Karpas-422 (cell line): ENCODE measurements around the gene CLECL1. TPM values are rescaled to one million over a fixed set of nuclear protein-coding genes. Genes with fewer than 3 reads are reported as not detected.

Experiments
- DNase-seq: peaks from one replicate; pipeline ENCODE4 v3.0.0-alpha.2; 2015
- H2AFZ ChIP-seq: fragments of 200-600 bp; sonication (generic); 2 replicates; pipeline ENCODE4 v1.6.1; 2014; ENCODE audit warnings: antibody characterized with exemption, low read length, mixed read lengths
- H3K27ac ChIP-seq: fragments of 200-600 bp; sonication (generic); 2 replicates; pipeline ENCODE4 v1.5.1; 2014; ENCODE audit warnings: mild to moderate bottlenecking, low read length, moderate library complexity
- H3K27me3 ChIP-seq: fragments of 200-600 bp; sonication (generic); 2 replicates; pipeline ENCODE4 v1.6.1; 2014; ENCODE audit warnings: low read length, mixed read lengths
- H3K36me3 ChIP-seq: fragments of 200-600 bp; sonication (generic); 2 replicates; pipeline ENCODE4 v1.6.1; 2014; ENCODE audit warnings: low read length, mixed read lengths; ENCODE audit not compliant: insufficient read depth
- H3K4me1 ChIP-seq: fragments of 200-600 bp; sonication (generic); 2 replicates; pipeline ENCODE4 v1.6.1; 2014; ENCODE audit warnings: mild to moderate bottlenecking, low read length, mixed read lengths
- H3K4me2 ChIP-seq: fragments of 200-600 bp; sonication (generic); 2 replicates; pipeline ENCODE4 v1.6.1; 2014; ENCODE audit warnings: low read length, low read depth, mild to moderate bottlenecking; ENCODE audit not compliant: poor library complexity, severe bottlenecking
- H3K4me3 ChIP-seq: fragments of 200-600 bp; sonication (generic); 2 replicates; pipeline ENCODE4 v1.5.1; 2014; ENCODE audit warnings: mild to moderate bottlenecking, antibody characterized with exemption, low read length, mixed read lengths
- H3K79me2 ChIP-seq: fragments of 200-600 bp; sonication (generic); 2 replicates; pipeline ENCODE4 v1.6.1; 2014; ENCODE audit warnings: mild to moderate bottlenecking, low read length, mixed read lengths
- H3K9ac ChIP-seq: fragments of 200-600 bp; sonication (generic); 2 replicates; pipeline ENCODE4 v1.6.0; 2014; ENCODE audit warnings: low read length
- H3K9me2 ChIP-seq: fragments of 200-600 bp; sonication (generic), shearing (Covaris generic); replicated peaks from 2 replicates; pipeline ENCODE4 v1.6.0; 2014; ENCODE audit warnings: mild to moderate bottlenecking, low read length, moderate library complexity; ENCODE audit not compliant: insufficient read depth
- H3K9me3 ChIP-seq: fragments of 300-700, 200-600 bp; sonication (generic); 2 replicates; pipeline ENCODE4 v1.6.1; 2014; ENCODE audit warnings: low read length, mixed read lengths
- H4K20me1 ChIP-seq: fragments of 200-600 bp; sonication (generic); 2 replicates; pipeline ENCODE4 v1.6.1; 2014; ENCODE audit warnings: mild to moderate bottlenecking, antibody characterized with exemption, low read length, low read depth; ENCODE audit not compliant: insufficient read depth
- total RNA-seq: library from RNA; depleted of rRNA; stranded (reverse); fragments of >200 nt; shearing (Covaris generic); gene quantifications from 2 replicates; pipeline ENCODE4 v1.2.3, GENCODE V29; 2014; ENCODE audit warnings: low replicate concordance; rRNA removed

The CLECL1 gene
- 3.5 and 5.6 TPM in 2 replicates for total RNA-seq

GRCh38 chr12:9732921-9733461, at the start of gene CLECL1:
Gene CLECL1, minus strand, starts transcription at chr12:9733097.
- no peaks in the 10 kb centered on the region for H3K27me3 ChIP-seq
- no peaks in the 10 kb centered on the region for H3K9me3 ChIP-seq
- no peaks in the 10 kb centered on the region for H3K9me2 ChIP-seq
- peak; percentile 59 for DNase-seq
- H3K4me1 ChIP-seq, result peaks cover 45% of the 10 kb centered on the region
- peak within 1 kb of the TSS; percentile 47 for H3K4me2 ChIP-seq
- H3K9ac ChIP-seq, result peak within 1 kb of the TSS; percentile 1; the same call in 1 of the 2 replicates
- H4K20me1 ChIP-seq, result no peaks in the 10 kb centered on the region
- no peaks in the 10 kb centered on the region for H3K79me2 ChIP-seq
- H3K27ac ChIP-seq, result peak within 1 kb of the TSS; percentile 21; the same call in 1 of the 2 replicates
- no peaks in the 10 kb centered on the region for H3K36me3 ChIP-seq
- peak within 1 kb of the TSS; percentile 6; the same call in 1 of the 2 replicates for H3K4me3 ChIP-seq
- H2AFZ ChIP-seq, result peak within 1 kb of the TSS; percentile 93

DNA sequence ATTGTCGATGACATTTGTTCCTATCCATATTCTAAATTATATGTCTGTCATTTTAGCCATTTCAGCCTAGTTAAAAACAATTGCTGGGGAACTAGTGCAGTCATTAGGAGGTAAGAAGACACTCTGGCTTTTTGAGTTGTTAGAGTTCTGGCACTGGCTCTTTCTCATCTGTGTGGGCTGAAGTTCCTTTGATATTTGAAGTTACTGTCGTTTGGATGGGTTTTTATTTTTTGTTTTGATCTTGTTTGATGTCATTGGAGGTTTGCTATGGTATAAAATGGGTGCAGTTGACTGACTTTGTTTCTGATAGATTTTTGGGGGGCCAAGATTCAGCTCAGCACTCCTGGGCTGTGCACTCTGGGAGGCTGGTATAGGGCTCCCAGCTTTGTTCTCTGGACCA, 48.5 kb upstream of the CLECL1 start:
- Histone ChIP-seq H2AFZ (no peak overlapping the region), H3K9me2 (no peaks in the 10 kb centered on the region; the same call in 1 of the 2 replicates), H3K4me2 (no peak overlapping the region), H3K27me3 (no peaks in the 10 kb centered on the region), H4K20me1 (no peaks in the 10 kb centered on the region), H3K4me1 (no peaks in the 10 kb centered on the region), H3K9ac (no peak overlapping the region), H3K9me3 (no peaks in the 10 kb centered on the region), H3K4me3 (no peak overlapping the region), H3K27ac (no peak overlapping the region), H3K79me2 (no peaks in the 10 kb centered on the region), H3K36me3 (no peaks in the 10 kb centered on the region)
- DNase-seq, result no peak

DNA sequence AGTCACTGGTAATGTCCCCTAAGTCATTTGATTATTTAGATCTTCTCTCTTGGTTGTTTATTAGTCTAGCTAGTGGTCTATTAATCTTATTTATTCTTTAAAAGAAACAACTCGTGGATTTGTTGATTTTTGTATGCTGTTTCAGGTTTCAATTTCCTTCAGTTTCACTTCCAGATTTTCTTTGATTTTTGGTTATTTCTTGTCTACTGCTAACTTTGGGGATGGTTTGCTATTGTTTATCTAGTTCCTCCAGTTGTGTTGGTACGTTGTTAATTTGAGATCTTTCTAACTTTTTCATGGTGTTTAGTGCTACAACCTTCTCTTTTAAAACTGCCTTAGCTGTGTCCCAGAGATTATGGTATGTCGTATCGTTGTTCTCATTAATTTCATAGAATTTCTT, 46.3 kb upstream of the CLECL1 start:
- Histone ChIP-seq H3K27me3 (no peaks in the 10 kb centered on the region), H3K9ac (no peak overlapping the region), H3K79me2 (no peaks in the 10 kb centered on the region), H3K4me1 (no peaks in the 10 kb centered on the region), H3K9me3 (no peaks in the 10 kb centered on the region), H3K4me3 (no peak overlapping the region), H3K36me3 (no peaks in the 10 kb centered on the region), H4K20me1 (no peaks in the 10 kb centered on the region), H3K4me2 (no peak overlapping the region), H3K27ac (no peak overlapping the region), H2AFZ (no peak overlapping the region), H3K9me2 (no peaks in the 10 kb centered on the region; the same call in 1 of the 2 replicates)
- DNase-seq, result no peak

DNA sequence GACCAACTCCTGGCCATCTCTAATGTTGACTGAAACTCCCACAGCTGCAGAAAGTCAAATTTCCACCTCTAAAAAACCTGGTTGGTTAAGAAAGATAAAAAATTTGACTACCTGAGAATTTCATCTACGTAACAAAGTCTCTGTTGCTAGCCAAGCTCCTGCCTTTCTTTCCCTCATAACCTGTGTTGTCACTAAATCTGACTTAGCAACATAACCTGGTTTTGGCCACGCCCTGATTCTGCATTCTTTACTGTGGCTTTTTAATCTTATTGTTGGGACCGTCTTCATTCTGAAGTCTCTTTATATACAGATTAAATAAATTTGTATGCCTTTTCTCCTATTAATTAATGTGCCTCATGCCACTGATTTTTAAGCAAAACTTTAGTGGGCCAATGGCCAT, 43.9 kb upstream of the CLECL1 start:
- no peak overlapping the region for H3K4me3 ChIP-seq
- no peak for DNase-seq
- H4K20me1 ChIP-seq, result no peaks in the 10 kb centered on the region
- no peaks in the 10 kb centered on the region for H3K9me3 ChIP-seq
- no peak overlapping the region for H3K27ac ChIP-seq
- H3K27me3 ChIP-seq, result no peaks in the 10 kb centered on the region
- no peaks in the 10 kb centered on the region for H3K4me1 ChIP-seq
- H3K9ac ChIP-seq, result no peak overlapping the region
- H3K36me3 ChIP-seq, result no peaks in the 10 kb centered on the region
- H3K79me2 ChIP-seq, result no peaks in the 10 kb centered on the region
- no peaks in the 10 kb centered on the region for H3K9me2 ChIP-seq
- no peak overlapping the region for H2AFZ ChIP-seq
- H3K4me2 ChIP-seq, result no peak overlapping the region

DNA sequence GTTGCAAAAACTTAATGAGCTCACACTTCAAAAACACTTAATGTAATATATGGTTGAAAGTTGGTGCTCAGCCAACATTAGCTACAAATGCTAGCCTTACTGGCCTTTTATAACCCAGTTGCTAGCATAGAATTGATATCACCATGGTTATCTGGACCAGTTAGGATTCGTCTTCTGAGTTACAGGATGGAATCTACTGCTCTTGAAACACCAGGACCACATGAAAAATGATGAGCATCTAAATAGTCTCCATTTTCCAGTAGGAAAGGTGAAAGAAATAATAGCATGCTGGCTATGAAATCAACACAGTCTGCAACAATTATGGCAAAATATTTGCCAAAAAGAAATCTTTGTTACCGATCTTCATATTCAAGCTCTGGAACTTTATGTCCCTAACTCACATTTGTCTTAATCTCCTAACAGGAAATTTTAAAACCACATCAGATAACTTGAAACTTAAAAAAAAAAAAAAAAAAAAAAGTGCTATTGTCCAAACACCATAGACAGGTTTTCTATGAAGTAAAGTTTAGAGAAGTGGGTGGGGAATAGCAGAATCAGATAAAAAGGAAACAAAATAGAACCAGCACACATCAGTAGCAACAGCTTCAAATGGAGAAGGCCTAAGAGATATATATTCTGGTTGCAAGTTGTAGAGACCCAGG, 40.5 kb upstream of the CLECL1 start:
- Histone ChIP-seq H3K9ac (no peak overlapping the region), H3K27me3 (no peaks in the 10 kb centered on the region), H4K20me1 (no peaks in the 10 kb centered on the region), H3K4me1 (no peaks in the 10 kb centered on the region), H3K4me3 (no peak overlapping the region), H3K79me2 (no peaks in the 10 kb centered on the region), H3K9me2 (no peaks in the 10 kb centered on the region), H3K36me3 (no peaks in the 10 kb centered on the region), H2AFZ (no peak overlapping the region), H3K4me2 (no peak overlapping the region), H3K9me3 (no peaks in the 10 kb centered on the region), H3K27ac (no peak overlapping the region)
- no peak for DNase-seq

DNA sequence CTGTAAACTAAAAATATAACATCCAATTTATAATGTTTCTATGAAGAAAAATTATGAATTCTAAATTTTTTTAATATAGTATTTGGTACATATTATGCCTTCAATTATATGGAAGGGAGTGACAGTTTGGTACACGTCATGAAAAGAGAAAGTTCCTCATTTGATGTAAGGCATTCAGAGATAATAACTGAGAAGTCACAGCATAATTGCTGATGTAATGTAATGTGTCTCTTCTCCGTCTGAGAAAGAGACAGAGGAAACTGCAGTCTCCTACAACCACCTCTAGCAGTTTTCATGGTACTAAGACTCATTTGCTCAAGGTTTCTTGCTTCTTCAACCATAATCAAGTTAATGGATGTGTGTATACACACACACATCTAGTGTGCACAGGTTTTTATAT, 30.1 kb upstream of the CLECL1 start:
- Histone ChIP-seq H3K36me3 (no peaks in the 10 kb centered on the region), H3K9me3 (no peaks in the 10 kb centered on the region), H3K4me2 (no peak overlapping the region), H4K20me1 (no peaks in the 10 kb centered on the region), H3K4me1 (peaks cover 43% of the 10 kb centered on the region), H3K27ac (no peak overlapping the region), H3K4me3 (no peak overlapping the region), H3K9ac (no peak overlapping the region), H3K27me3 (peaks cover 4% of the 10 kb centered on the region; the same call in 1 of the 2 replicates), H3K79me2 (no peaks in the 10 kb centered on the region), H2AFZ (no peak overlapping the region), H3K9me2 (no peaks in the 10 kb centered on the region)
- DNase-seq, result no peak

- no peak overlapping the region for H2AFZ ChIP-seq
- H3K4me2 ChIP-seq, result no peak overlapping the region
- no peaks in the 10 kb centered on the region for H3K36me3 ChIP-seq
- H4K20me1 ChIP-seq, result no peaks in the 10 kb centered on the region
- no peaks in the 10 kb centered on the region for H3K79me2 ChIP-seq
- no peaks in the 10 kb centered on the region for H3K9me2 ChIP-seq
- no peak overlapping the region for H3K9ac ChIP-seq
- H3K27me3 ChIP-seq, result peaks cover 4% of the 10 kb centered on the region; the same call in 1 of the 2 replicates
- no peak overlapping the region for H3K4me3 ChIP-seq
- H3K27ac ChIP-seq, result no peak overlapping the region
- H3K9me3 ChIP-seq, result no peaks in the 10 kb centered on the region
- DNase-seq, result no peak
- peaks cover 48% of the 10 kb centered on the region for H3K4me1 ChIP-seq
These were observed 29.5 kb upstream of the CLECL1 start for GRCh38 chr12:9762369-9762768.

DNA sequence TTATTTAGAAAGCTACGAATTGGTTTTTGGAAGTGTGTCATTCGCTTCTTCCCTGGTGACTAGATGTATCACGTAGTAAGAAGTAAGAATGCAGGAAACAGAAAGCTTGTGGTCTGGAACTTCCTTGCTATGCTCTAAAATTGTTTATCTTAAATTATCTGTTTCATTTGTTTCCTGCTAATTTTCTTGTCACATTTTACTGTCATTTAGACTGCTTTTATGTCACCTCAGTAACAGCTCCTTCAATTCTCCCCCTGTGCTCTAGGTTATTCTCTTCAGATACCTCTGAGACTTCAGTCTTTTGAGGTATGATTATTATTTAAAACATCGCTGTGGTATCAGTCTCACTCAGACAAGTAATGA, 28.5 kb upstream of the CLECL1 start:
- Histone ChIP-seq H3K27me3 (peaks cover 4% of the 10 kb centered on the region; the same call in 1 of the 2 replicates), H3K36me3 (no peaks in the 10 kb centered on the region), H3K79me2 (no peaks in the 10 kb centered on the region), H3K4me1 (peaks cover 44% of the 10 kb centered on the region), H3K9ac (no peak overlapping the region), H3K27ac (no peak overlapping the region), H3K4me2 (no peak overlapping the region), H2AFZ (no peak overlapping the region), H3K4me3 (no peak overlapping the region), H3K9me3 (no peaks in the 10 kb centered on the region), H4K20me1 (no peaks in the 10 kb centered on the region), H3K9me2 (no peaks in the 10 kb centered on the region)
- no peak for DNase-seq
